CMK (cell line): ENCODE data around the gene TPPP3.
"Not testable (repeated sequence)": the region's sequence is repeated elsewhere in the genome, so short reads cannot be mapped to it uniquely, and the experiment has no call there.

ENCODE experiments used
- DNase-seq: peaks from one replicate; pipeline ENCODE4 v3.0.0-alpha.2; 2010; ENCODE audit warnings: low read depth

Gene TPPP3

GRCh38 chr16:67426022-67426421 is 32.7 kb upstream of the TPPP3 start:
- DNase-seq: no peak

DNA sequence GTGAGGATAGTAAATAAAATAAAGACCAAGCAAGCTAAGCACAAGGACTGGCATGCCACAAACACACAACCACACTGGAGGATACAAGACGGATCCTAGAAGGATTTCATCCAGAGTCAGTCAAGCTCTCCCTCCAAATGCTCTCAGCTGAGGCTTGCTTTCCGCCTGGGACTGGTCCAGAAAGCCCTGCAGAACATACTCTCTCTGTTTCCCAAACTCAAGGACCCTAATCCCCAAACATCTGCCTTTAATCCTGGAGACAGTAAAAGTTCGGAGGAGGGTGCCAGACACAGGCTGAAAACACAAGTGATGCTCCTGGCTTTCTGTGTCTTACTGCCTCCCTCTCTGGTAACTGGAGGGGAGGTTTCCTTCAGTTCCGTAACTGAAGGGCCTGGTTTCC is 32.3 kb upstream of the TPPP3 start:
- DNase-seq: no peak

GRCh38 chr16:67425061-67425460 is 31.8 kb upstream of the TPPP3 start:
- no peak for DNase-seq

DNA sequence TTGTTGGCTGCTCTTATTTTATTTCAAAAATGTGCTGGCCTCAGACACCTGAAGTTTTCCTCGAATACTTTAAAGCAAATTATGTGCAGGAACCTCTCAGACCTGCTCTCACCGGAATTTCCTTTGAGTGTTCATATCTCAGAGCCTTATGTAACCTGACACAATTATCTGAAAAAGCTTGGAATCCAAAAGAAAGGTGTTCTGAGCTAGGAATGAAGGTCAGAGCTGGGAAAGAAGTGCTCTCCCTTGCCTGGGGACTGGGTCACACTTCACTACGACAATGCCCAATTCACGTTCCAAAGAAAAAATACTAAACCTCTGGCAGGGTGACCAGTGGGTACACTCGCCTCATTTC is 30.9 kb upstream of the TPPP3 start:
- DNase-seq: no peak

GRCh38 chr16:67423611-67424260 is 30.4 kb upstream of the TPPP3 start:
- DNase-seq: no peak

DNA sequence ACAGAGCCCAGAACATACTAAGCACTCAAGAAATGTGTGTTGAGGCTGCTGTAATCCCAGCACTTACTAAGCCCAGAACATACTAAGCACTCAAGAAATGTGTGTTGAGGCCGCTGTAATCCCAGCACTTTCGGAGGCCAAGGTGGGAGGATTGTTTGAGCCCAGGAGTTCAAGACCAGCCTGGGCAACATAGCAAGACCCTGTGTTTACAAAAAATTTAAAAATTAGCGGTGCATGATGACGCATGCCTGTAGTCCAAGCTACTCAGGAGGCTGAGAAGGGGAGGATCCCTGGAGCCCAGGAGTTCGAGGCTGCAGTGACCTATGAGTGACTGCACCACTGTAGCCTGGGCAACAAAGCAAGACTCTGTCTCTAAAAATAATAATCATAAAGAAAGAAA is 29.7 kb upstream of the TPPP3 start:
- no peak for DNase-seq

DNA sequence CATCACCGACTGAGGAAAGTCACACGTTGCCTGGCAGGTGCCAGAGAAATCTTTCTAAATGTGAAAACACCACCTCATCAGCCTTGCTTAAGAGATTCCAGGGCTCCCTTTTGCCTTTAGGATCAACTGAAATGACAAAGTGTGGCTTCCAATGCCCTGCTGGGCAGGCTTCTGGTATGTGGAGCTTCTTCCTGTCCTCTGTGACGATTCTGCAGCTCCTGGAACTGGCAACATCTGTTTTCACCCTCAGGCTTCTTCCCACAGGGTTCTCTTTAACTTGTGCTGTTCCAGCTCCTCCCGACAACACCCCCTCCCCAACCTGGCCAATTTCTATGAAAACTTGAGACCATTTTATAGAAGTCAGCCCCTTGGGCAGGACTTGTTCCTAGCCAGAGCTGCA is 27.7 kb upstream of the TPPP3 start:
- no peak for DNase-seq

- DNase-seq: no peak
Observed at GRCh38 chr16:67419931-67420330, 26.6 kb upstream of the TPPP3 start.

DNA sequence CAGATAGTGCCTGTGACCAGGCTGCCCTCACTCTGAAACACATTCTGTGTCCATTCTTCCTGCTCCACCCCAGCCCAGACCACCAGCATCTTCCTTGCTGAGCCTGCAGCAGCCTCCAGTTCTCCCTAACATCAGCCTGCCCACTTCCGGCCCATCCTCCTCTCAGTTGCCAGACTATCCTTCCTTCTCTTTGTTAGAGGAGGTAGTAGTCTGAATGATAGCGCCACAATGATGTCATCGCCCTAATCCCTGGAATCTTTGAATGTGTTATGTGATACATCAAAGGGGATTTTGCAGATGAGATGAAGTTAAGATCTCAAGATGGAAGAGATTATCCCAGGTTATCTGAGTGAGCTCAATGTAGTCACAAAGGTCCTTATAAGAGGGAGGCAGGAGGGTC is 26.2 kb upstream of the TPPP3 start:
- no peak for DNase-seq

- no peak for DNase-seq
Observed at GRCh38 chr16:67417333-67418061, 24.2 kb upstream of the TPPP3 start.

- DNase-seq: no peak
Observed at GRCh38 chr16:67415872-67416793, 22.8 kb upstream of the TPPP3 start, which contains the start of gene ZDHHC1. Gene ZDHHC1 (minus strand): TSS chr16:67416477. CDS start chr16:67407775, 8,702 bp downstream.

DNA sequence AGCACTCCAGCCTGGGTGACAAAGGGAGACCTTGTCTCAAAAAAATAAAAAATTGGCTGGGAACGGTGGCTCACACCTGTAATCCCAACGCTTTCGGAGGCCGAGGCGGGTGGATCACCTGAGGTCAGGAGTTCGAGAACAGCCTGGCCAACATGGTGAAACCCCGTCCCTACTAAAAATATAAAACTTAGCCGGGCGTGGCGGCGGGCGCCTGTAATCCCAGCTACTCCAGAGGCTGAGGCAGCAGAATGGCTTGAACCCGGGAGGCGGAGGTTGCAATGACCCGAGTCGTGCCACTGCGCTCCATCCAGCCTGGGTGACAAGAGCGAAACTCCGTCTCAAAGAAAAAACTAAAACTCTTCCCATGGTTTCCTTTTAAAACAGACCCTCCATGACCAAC is 22.1 kb upstream of the TPPP3 start:
- not testable (repeated sequence) for DNase-seq

DNA sequence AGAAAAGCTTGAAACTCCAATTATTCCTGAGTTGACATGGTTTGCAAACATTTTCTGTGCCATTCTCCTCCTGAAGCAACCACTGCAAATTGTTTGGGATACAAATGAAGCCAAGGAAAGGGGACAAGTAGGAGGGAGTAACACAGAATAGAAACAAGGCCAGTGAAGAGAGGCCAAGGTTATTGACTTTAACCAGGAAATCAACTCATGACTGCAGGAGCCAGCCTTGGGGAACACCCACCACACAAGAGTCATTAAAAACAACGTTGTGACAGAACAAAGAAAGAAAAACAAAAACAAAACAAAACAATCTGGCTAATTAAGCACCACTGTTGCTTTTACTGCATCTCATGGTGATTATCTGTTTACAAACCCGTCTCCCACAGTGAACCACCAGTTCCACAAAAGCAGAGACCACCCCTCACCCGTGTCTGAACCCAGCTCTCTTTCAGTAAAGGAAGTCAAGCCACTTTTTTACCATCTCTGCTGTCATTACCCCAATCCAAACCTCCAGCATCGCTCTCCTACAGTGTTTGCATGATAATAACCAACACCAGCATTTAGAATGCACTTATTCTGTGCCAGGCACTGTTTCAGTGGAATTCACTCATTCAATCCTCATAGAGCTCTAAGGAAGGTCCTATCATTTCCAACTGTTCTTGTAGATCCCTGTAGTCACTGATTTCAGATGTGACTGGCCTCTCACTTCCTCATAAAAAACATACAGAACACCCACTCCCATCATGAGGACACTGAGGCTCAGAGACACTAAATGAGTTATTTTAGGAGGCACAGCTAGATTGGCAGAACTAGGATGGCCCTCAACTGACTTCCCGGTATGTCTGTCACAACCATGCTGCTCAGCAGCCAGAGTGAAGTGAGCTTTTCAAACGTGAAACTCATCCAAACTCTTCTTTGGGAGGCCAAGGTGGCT is 20.9 kb upstream of the TPPP3 start:
- DNase-seq: no peak

DNA sequence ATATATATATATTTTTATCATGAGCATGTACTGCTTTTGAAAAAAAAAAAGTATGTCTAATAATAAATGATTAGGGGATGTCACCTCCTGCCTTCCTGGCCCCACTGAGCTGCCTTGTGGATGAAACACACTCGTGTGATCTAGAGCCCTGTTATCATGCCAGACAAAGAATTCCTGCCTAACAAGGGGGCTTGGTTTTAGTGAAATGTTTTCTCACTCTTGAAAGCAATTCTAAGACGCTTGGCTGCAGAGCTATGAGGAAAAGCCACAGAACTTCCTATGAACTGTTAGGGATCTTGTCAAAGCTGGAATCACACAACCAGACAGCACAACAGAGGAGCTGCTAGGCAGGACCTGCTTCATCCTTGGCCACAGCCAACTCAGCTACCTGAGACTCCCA is 19.0 kb upstream of the TPPP3 start:
- DNase-seq: no peak

DNA sequence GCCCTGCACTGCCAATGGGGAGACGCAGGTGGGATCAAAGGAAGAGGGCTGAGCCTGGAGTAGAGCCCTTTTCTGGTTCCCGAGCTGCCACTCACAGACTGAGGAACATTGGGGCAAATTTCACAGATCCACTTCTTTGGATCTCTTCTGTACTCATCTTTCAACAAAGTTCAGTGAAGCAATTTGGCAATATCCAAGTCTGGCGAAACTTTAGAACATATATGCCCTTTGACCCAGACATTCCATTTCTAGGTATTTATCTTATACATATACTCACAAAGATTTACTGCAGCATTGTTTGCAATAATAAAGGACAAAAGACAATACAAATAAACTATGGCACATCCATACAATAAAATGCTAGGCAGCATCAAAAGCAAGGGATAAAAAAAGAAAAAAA is 18.0 kb upstream of the TPPP3 start:
- no peak for DNase-seq

DNA sequence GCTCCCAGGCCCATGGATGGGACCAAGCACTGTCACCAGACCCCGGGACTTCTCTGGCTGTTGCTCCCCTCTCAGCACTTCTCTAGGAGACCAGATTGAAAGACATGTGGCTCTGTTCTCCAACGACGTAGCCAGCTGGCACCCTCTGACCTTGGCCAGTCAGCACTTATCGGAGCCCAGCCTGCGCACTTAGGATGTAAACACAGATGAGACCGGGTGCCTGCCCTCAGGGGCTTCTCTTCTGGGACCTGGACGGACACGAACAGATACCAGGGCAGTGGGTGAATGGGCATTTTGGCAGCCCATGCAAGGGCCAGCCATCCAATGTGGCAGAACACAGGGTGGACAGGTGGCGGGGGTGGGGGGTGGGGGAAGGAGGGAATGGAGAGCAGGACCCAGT is 16.3 kb upstream of the TPPP3 start:
- no peak for DNase-seq

GRCh38 chr16:67407788-67408452 is 14.6 kb upstream of the TPPP3 start:
- DNase-seq: no peak

GRCh38 chr16:67407176-67407787 is 14.0 kb upstream of the TPPP3 start:
- DNase-seq: no peak

- no peak for DNase-seq
Observed at GRCh38 chr16:67406111-67406971, 13.0 kb upstream of the TPPP3 start.

- DNase-seq: no peak
Observed at GRCh38 chr16:67405336-67405735, 12.0 kb upstream of the TPPP3 start.
